Stimulated activated CD8-positive, alpha-beta memory T cell treated with anti-CD3 and anti-CD28 coated beads, Interleukin-15, amount 100 ng/mL, for 24 hours (primary cell): ENCODE results near the gene RETN.

ENCODE experiments used
- DNase-seq: peaks from one replicate; pipeline ENCODE4 v3.0.0-alpha.2; 2020; ENCODE audit warnings: low read depth

Gene RETN

GRCh38 chr19:7682175-7682855 is 13.5 kb downstream of the RETN start:
- DNase-seq = no peak

- no peak for DNase-seq
Observed at GRCh38 chr19:7685546-7686445, 16.9 kb downstream of the RETN start.

- no peak for DNase-seq
Observed at GRCh38 chr19:7687177-7687576, 18.3 kb downstream of the RETN start.

DNA sequence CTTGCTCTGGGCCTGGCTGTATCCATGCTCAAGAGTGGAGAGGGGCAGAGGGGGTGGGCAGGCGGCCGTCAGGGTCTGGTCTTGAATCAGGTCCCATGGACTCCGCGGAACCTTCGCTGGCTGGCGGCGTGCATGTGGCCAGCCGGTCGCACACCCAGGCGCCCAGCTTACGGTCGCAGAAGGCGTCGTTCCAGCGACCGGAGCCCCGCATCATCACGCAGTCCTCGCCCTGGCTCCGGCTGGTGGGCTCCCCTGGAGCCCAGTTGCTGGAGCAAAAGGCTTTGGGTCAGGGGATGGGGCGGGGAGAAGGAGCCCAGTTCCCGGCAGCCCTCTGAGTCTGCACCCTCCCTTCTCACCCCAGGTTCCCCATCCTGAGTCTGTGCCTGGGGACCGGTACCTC is 20.3 kb downstream of the RETN start:
- no peak for DNase-seq

DNA sequence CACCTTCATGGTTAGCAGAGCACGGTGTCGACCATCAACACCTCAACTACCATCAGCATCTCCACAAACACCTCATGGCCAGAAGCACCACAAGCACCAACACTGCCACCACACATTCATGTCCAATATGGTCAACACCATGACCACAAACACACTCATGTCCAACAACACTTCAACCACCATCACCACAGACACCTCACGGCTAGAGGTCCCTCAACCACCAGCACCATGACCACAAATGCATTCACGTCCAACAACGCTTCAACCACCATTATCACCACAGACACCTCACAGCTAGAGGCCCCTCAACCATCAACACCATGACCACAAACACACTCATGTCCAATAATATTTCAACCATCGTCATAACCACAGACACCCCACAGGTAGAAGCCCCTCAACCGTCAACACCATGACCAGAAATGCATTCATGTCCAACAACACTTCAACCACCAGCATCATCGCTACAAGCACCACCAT is 22.0 kb downstream of the RETN start:
- DNase-seq = no peak

GRCh38 chr19:7691497-7691896 is 22.6 kb downstream of the RETN start:
- no peak for DNase-seq

- no peak for DNase-seq
Observed at GRCh38 chr19:7692417-7693088, 23.7 kb downstream of the RETN start.

- DNase-seq = no peak
Observed at GRCh38 chr19:7694499-7694898, 25.6 kb downstream of the RETN start.

DNA sequence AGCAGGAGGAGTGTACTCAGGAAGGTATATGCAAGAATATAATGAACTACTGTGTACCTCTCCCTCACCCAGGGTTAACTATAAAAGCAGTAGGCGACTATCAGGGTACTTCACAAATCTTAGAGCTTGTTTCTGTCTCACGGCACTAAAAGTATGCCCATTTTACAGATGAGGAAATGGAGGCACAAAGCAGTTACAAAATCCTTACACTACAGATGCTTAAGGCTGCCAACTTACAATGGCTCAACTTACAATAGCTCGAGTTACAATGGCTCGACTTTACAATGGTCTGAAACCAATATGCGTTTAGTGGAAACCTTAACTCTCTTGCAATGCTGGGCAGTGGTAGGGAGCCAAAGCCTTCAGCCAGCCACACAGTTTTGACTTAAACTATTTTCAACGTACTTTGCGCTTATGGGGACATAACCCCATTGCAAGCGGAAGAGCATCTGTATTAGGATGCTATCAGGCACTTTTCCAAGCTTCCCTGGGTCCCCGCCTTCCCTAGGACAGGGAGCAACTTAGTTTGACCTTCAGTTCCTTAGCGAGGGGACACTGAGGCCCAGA is 29.0 kb downstream of the RETN start:
- no peak for DNase-seq

DNA sequence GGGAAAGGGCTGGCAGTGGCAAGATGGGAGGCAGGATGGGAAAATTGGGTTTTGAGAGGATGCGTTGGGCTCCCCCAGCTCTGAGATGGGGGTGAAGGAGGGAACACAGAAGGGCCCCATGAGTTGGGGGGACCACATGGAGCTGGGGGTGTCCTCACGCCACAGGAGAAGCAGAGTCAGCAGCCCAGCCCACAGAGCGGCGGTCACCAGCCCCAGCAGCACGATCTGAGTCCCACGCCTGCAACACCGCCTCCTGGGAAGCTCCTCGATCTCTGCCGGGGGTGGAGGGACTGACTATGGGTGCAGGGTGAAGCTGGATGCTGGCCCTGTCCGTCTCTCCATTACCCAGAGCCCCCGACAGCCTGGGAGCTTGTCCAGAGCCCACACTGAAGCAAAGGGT is 29.7 kb downstream of the RETN start:
- DNase-seq = no peak

DNA sequence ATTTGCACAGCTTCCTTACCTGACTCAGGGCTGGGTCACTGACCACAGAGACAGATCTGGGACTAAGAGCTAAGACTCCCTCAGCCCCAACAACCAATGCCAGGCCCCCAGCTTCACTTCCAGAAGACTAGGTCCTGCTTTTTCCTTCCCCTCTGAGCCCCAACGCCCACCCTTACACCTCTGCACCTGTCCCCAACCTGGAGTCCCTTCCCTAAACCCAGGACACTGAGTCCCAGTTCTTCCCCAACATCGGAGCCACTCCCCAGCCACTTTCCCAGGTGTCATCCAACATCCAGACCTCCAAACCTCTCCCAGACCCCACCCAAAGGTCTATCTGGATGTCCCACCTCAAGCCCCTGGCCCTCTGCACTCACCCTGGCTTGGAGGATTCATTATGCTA is 30.2 kb downstream of the RETN start:
- no peak for DNase-seq

GRCh38 chr19:7699417-7700401 is 30.9 kb downstream of the RETN start:
- DNase-seq = no peak

GRCh38 chr19:7701049-7701653 is 32.3 kb downstream of the RETN start:
- DNase-seq = no peak

GRCh38 chr19:7701654-7702457 is 33.0 kb downstream of the RETN start, which contains the start of gene FCER2:
Gene FCER2, minus strand, starts transcription at chr19:7702131. Its CDS starts 2,371 bp downstream, at chr19:7699760.
- no peak for DNase-seq

GRCh38 chr19:7703332-7703731 is 34.5 kb downstream of the RETN start:
- no peak for DNase-seq

- DNase-seq = no peak
Observed at GRCh38 chr19:7704280-7705060, 35.6 kb downstream of the RETN start.

- DNase-seq = peak; percentile 37
Observed at GRCh38 chr19:7705387-7706187, 36.7 kb downstream of the RETN start.
